Hepatocyte (in vitro differentiated cells): ENCODE measurements around the gene IL3RA.

ENCODE experiments used
- EZH2 ChIP-seq: fragments of 200-600 bp; sonication (generic); IDR thresholded peaks from 2 replicates; pipeline ENCODE4 v1.6.1; 2016; ENCODE audit warnings: antibody characterized with exemption, mild to moderate bottlenecking, borderline replicate concordance
- EZH2phosphoT487 ChIP-seq: fragments of 200-600 bp; sonication (generic); IDR thresholded peaks from one replicate; pipeline ENCODE4 v1.6.1; 2018; ENCODE audit warnings: antibody characterized with exemption, mild to moderate bottlenecking, low read depth, moderate library complexity; ENCODE audit not compliant: unreplicated experiment, severe bottlenecking

- TF ChIP-seq EZH2phosphoT487, result no peak
- TF ChIP-seq EZH2, result no peak
These were observed 62.1 kb downstream of the IL3RA start for GRCh38 chrX:1398431-1399340.
